Right atrium auricular region (tissue), 2 donors: ENCODE data around the gene FGF12. TPM values are rescaled to one million over a fixed set of nuclear protein-coding genes. Genes with fewer than 3 reads are reported as not detected.

Source experiments
- DNase-seq: peaks from one replicate; pipeline ENCODE4 v3.0.0-alpha.2; 2019; ENCODE audit warnings: low spot score
- H3K27ac ChIP-seq, 2 donors: fragments of 200-600 bp; sonication (generic); 1 replicate in 1 of 2; 2 replicates in 1 of 2; pipeline ENCODE4 v1.5.1; 2016 to 2019
- H3K27me3 ChIP-seq, 2 donors: fragments of 200-600 bp; sonication (generic); one replicate each; pipeline versions ENCODE4 v1.5.1 to v1.6.0; 2017 to 2019
- H3K36me3 ChIP-seq: fragments of 200-600 bp; sonication (generic); one replicate; pipeline ENCODE4 v1.5.1; 2016
- H3K4me1 ChIP-seq, 2 donors: fragments of 200-600 bp; sonication (generic); one replicate each; pipeline versions ENCODE4 v1.5.1 to v1.6.0; 2017 to 2019
- H3K4me3 ChIP-seq, 2 donors: fragments of 200-600 bp; sonication (generic); 1 replicate in 1 of 2; 2 replicates in 1 of 2; pipeline ENCODE4 v1.5.1; 2017 to 2019; ENCODE audit warnings: mild to moderate bottlenecking in 1 of 2, moderate library complexity in 1 of 2
- H3K9me3 ChIP-seq, 2 donors: fragments of 200-600 bp; sonication (generic); one replicate each; pipeline ENCODE4 v1.5.1; 2019
- total RNA-seq, 2 donors: library from RNA; depleted of rRNA; stranded (reverse); fragments of >200 nt; gene quantifications; one replicate each; pipeline ENCODE4 v1.1.0, GENCODE V29; 2016
- TF ChIP-seq, protein P1 (sequence below), 2 donors: fragments of 200-600 bp; sonication (generic); IDR thresholded peaks; one replicate each; pipeline ENCODE4 v1.5.1; 2019; ENCODE audit warnings: antibody characterized with exemption in 2 of 2

FGF12 gene
- total RNA-seq, 2 donors from 2014 or later: 126 to 218 TPM

- Histone ChIP-seq H3K4me1 (peaks cover 0 to 30% of the 10 kb centered on the region in 2 donors), H3K36me3 (no peaks in the 10 kb centered on the region), H3K27me3 (no peaks in the 10 kb centered on the region), H3K4me3 (no peak overlapping the region), H3K27ac (peak overlapping the region in 1 of 2 donors; percentile 74), H3K9me3 (no peaks in the 10 kb centered on the region)
- TF ChIP-seq, protein P1, sequence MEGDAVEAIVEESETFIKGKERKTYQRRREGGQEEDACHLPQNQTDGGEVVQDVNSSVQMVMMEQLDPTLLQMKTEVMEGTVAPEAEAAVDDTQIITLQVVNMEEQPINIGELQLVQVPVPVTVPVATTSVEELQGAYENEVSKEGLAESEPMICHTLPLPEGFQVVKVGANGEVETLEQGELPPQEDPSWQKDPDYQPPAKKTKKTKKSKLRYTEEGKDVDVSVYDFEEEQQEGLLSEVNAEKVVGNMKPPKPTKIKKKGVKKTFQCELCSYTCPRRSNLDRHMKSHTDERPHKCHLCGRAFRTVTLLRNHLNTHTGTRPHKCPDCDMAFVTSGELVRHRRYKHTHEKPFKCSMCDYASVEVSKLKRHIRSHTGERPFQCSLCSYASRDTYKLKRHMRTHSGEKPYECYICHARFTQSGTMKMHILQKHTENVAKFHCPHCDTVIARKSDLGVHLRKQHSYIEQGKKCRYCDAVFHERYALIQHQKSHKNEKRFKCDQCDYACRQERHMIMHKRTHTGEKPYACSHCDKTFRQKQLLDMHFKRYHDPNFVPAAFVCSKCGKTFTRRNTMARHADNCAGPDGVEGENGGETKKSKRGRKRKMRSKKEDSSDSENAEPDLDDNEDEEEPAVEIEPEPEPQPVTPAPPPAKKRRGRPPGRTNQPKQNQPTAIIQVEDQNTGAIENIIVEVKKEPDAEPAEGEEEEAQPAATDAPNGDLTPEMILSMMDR (IDR thresholded peaks at IDR 0.05): no peak
- no peak for DNase-seq
Observed at GRCh38 chr3:192490720-192491119, 236.6 kb downstream of the FGF12 start.

DNA sequence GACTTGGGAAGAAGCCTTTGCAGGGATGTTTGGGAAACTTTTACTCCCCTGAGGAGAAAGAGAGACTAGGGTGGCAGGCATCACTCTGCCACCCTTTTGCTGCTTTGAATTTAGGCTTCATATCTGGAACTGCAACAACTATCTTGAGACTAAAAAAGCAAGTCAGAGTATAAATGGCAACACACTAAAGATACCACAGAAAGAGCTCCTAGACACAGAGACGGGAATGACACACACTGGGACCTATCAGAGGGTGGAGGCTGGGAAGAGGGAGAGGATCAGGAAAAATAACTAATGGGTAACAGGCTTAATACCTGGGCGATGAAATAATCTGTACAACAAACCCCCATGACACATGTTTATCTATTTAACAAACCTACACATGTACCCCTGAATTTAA is 237.8 kb downstream of the FGF12 start:
- TF ChIP-seq, protein P1 (IDR thresholded peaks at IDR 0.05): no peak
- Histone ChIP-seq H3K9me3 (no peaks in the 10 kb centered on the region), H3K36me3 (no peaks in the 10 kb centered on the region), H3K27me3 (no peaks in the 10 kb centered on the region), H3K4me3 (no peak overlapping the region), H3K27ac (peak overlapping the region; percentile 2 to 74), H3K4me1 (peaks cover 0 to 30% of the 10 kb centered on the region in 2 donors)
- no peak for DNase-seq

- Histone ChIP-seq H3K27me3 (no peaks in the 10 kb centered on the region), H3K9me3 (no peaks in the 10 kb centered on the region), H3K4me1 (peaks cover 0 to 24% of the 10 kb centered on the region in 2 donors), H3K4me3 (no peak overlapping the region), H3K27ac (peak overlapping the region in 1 of 2 donors; percentile 4), H3K36me3 (no peaks in the 10 kb centered on the region)
- TF ChIP-seq, protein P1 (IDR thresholded peaks at IDR 0.05): no peak
- DNase-seq: no peak
Observed at GRCh38 chr3:192487033-192487432, 240.3 kb downstream of the FGF12 start.

- Histone ChIP-seq H3K4me3 (no peak overlapping the region), H3K4me1 (peaks cover 0 to 15% of the 10 kb centered on the region in 2 donors), H3K9me3 (no peaks in the 10 kb centered on the region), H3K36me3 (no peaks in the 10 kb centered on the region), H3K27me3 (no peaks in the 10 kb centered on the region), H3K27ac (no peak overlapping the region)
- TF ChIP-seq, protein P1 (IDR thresholded peaks at IDR 0.05): no peak
- DNase-seq: no peak
Observed at GRCh38 chr3:192482809-192483208, 244.5 kb downstream of the FGF12 start.

- no peaks in the 10 kb centered on the region for H3K36me3 ChIP-seq
- H3K27me3 ChIP-seq: no peaks in the 10 kb centered on the region
- TF ChIP-seq, protein P1 (IDR thresholded peaks at IDR 0.05): no peak
- peaks cover 0 to 15% of the 10 kb centered on the region in 2 donors for H3K4me1 ChIP-seq
- no peak overlapping the region for H3K4me3 ChIP-seq
- no peak overlapping the region for H3K27ac ChIP-seq
- no peaks in the 10 kb centered on the region for H3K9me3 ChIP-seq
- no peak for DNase-seq
Observed at GRCh38 chr3:192482391-192482790, 244.9 kb downstream of the FGF12 start.

GRCh38 chr3:192481638-192482037 is 245.7 kb downstream of the FGF12 start:
- Histone ChIP-seq H3K27me3 (no peaks in the 10 kb centered on the region), H3K4me3 (no peak overlapping the region), H3K27ac (no peak overlapping the region), H3K9me3 (no peaks in the 10 kb centered on the region), H3K36me3 (no peaks in the 10 kb centered on the region), H3K4me1 (peaks cover 0 to 7% of the 10 kb centered on the region in 2 donors)
- TF ChIP-seq, protein P1 (IDR thresholded peaks at IDR 0.05): no peak
- DNase-seq: no peak
